NB4 (cell line): ENCODE data around the gene KAZN.

Experiments used
- CTCF ChIP-seq: IDR thresholded peaks from one replicate; pipeline ENCODE4 v1.5.1; 2012; ENCODE audit warnings: low read depth, low read length
- MAX ChIP-seq: IDR thresholded peaks from 2 replicates; pipeline ENCODE4 v1.6.1; 2011; ENCODE audit warnings: low read depth, low read length
- MYC ChIP-seq: IDR thresholded peaks from 2 replicates; pipeline ENCODE4 v1.6.1; 2011; ENCODE audit warnings: low read depth, low read length
- POLR2A ChIP-seq: IDR thresholded peaks from 2 replicates; pipeline ENCODE4 v1.6.1; 2011; ENCODE audit warnings: mild to moderate bottlenecking; ENCODE audit not compliant: insufficient read length; ENCODE audit errors: extremely low read depth

GRCh38 chr1:14763977-14764376 is 165.5 kb downstream of the KAZN start:
- no peak for TF ChIP-seq MYC
- no peak for TF ChIP-seq CTCF
- no peak for TF ChIP-seq POLR2A
- TF ChIP-seq MAX = no peak
